HG02642 (cell line): ENCODE measurements around the gene RPH3AL.
"Not testable (repeated sequence)": the region's sequence is repeated elsewhere in the genome, so short reads cannot be mapped to it uniquely, and the experiment has no call there.

Source experiments
- ATAC-seq: cut with Tn5 transposase; IDR thresholded peaks from one replicate; pipeline ENCODE4 v1.9.1; 2021; ENCODE audit warnings: mild to moderate bottlenecking; ENCODE audit not compliant: unreplicated experiment, poor library complexity

Gene RPH3AL

DNA sequence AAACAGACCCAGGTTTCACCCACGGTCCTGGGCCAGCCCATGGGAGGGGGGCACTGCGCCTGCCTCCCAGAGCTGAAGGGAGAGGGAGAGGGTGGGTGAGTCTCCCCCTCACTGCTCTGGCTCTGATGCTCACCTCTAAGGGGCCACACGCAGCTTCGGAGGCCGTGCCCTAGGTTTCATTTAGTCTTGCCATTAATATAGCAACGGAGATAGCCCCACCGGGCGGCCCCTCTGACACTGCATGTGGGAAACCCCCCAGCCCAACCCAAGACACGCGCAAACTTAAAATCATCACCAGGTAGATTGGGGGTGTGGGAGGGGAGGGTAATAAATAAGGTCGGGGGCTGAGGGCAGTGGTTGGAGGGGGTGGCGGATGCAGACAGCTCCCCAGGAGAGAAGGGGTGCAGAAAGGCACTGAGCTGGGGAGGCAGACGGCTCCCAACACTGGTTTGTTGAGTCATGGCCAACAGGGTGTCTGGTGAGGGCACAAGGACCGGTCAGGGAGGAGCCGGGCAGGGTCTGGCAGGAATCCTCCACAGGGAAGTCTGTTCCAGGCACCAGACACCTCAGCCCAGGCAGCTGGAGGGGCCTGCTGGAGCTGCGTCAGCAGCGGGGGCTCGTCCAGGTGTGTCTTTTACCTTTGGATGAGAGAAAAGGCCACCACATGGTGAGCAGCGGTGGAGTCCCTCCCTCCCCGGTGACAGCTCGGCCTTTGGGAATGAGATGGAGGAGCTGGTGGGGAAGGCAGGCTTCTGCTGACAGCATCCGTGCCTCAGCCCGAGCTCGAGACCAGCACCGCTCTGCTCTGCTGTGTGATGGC, 139.1 kb downstream of the RPH3AL start:
- ATAC-seq = no peak

DNA sequence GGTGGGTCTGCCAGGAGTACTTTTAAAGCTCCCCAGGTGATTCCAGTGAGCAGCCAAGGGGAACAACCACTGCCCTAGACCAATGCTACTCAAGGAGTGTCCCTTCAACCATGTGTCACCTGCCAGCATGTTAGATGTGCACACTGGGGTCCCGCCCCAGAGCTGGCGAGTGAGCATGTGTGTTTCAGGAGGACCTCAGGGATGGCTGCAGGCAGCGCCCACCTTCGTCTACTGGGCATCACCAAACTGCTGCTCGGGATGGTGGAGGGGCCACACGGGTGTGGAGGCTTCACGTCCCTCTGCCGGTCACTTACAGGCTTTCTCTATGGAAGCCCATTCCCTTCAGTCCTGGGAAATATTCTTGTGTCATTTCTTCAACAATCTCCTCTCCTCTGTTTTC, 142.2 kb downstream of the RPH3AL start:
- ATAC-seq = no peak

DNA sequence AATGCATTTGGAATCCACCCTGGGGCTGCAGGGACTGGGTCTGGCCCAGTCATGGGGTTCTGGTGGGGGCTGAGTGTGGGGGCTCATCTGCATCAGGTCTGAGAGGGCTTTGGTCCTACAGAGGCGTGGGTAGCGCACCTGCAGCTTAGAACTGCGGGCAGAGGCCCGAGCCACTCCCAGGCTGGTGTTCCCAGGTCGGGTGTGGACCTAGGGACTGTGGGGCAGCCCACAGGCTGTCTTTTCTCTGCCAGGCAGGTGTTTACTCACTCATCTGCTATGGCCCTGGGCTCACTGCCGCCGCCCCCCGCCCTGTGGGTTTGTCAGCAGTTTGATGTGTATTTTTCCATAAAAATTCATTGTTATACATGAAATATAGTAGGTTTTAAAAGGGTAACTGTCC, 144.2 kb downstream of the RPH3AL start:
- no peak for ATAC-seq

DNA sequence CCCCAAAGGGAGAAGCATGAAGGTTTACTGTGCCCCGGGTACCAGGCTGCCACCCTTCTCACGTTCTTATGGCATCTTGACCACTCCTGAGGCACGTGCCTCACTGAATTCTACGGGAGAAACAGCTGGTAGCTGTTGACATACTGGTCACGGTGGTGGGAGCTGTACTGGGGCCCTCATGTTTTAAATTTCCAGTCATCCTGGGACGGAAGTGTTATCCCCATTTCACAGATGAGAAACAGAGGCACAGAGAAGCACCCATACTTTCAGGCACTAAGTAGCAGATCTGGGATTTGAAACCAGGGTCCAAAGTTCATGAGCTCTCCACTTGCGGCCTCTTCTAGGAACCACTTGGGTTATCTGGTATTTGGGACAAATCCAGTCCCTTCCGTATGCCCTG, 144.8 kb downstream of the RPH3AL start:
- ATAC-seq = no peak

DNA sequence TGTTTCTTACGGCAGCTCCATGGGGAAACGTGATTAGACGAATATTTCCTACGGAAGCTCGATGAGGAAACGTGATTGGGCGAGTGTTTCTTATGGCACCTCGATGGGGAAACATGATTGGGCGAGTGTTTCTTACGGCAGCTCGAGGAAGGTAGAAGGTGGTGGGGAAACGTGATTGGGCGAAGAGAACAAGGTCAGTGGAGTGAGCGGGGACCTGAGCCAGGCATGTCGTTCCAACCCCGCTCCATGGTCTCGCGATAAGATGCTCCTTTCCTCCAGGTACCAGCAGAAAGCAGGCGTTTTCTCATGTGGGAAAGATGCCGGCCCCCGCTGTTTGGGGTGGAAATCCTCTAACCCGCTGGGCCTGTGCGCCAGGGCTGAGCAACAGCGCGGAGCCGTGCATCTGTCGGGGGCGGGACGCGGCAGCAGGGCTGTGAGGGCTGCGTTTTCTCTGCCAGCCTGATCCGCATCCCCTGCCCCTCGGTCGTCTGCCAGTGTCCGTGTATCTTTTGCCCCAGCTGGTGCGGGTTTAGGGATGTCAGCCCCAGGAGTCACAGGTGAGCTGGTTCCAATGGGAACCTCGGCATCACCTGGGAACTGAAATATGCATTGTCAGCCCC, 145.6 kb downstream of the RPH3AL start:
- no peak for ATAC-seq

DNA sequence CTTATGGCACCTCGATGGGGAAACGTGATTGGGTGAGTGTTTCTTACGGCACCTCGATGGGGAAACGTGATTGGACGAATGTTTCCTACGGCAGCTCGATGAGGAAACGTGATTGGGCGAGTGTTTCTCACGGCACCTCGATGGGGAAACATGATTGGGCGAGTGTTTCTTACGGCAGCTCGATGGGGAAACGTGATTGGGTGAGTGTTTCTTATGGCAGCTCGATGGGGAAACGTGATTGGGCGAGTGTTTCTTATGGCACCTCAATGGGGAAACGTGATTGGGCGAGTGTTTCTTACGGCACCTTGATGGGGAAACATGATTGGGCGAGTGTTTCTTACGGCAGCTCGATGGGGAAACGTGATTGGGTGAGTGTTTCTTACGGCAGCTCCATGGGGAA, 146.1 kb downstream of the RPH3AL start:
- ATAC-seq = not testable (repeated sequence)

DNA sequence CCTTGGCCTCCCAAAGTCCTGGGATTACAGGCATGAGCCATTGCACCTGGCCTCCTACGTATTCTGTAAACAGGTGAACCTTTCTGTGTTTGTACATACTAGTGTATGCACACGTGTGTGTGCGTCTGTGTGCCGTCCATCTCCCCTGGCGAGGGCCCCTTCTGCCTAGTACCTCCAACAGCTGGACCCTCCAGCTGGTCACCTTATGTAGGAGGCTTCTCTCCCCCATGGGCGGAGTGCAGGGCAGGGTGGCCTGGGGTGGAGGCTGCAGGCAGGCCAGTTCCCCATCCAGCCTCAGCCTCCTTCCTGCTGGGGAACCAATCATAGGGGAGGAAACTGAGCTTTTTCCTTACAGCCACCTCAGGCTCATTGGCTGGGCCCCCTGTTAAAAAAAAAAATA, 146.8 kb downstream of the RPH3AL start:
- no peak for ATAC-seq

DNA sequence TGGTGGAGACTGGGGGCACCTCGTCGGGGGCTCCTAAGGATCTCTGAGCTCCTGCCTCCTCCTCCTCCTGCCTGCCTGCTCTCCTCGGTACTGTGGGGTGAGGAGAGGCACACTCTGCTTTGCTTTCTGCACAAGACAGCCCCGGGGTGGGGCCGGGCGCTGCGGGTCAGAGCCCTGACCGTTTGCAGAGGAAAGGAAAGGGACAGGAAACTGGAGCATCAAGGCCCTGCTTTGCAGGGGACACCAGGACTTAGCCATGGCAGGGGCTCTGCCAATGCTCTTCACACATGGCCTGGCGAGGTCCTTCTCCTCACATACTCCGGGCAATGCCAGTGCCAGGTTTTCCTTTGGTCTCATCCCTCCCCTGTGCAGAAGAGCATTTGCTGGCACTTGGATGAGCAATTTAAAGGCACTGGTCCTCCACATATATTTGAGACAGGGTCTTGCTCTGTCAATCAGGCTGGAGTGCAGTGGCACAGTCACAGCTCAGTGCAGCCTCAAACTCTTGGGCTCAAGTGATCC, 147.4 kb downstream of the RPH3AL start:
- no peak for ATAC-seq

DNA sequence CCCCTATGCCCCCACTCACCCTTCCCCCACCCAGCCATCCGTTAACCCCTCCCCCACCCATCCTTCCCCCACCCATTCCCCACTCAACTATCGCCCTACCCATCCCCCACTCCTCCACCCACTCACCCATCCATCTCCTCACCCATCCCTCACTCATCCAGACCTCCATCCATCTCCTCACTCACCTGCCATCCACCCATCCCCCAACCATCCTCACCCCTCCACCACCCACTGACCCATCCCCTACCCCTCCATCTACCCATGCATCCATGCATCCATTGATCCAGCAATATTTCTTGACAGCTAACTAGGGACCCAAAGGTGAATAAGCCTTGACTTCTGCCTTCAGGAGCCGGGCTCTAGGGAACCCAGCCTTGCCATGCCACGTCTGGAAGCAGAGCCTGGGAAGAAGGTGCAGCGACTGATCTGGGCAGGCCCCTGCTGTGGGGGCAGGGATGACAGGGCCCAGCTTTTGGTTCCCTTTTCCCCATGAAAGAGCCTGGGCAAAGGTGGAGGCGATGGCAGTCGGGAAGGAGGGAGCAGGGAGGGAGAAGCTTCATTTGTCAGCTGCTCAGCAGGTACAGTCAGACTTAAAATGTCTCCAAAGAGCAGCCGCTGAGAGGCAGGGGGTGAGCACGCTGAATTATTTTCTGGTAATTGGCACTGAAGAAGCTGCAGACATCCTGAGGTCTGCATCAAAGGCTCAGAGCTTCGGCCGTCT, 148.0 kb downstream of the RPH3AL start:
- no peak for ATAC-seq

DNA sequence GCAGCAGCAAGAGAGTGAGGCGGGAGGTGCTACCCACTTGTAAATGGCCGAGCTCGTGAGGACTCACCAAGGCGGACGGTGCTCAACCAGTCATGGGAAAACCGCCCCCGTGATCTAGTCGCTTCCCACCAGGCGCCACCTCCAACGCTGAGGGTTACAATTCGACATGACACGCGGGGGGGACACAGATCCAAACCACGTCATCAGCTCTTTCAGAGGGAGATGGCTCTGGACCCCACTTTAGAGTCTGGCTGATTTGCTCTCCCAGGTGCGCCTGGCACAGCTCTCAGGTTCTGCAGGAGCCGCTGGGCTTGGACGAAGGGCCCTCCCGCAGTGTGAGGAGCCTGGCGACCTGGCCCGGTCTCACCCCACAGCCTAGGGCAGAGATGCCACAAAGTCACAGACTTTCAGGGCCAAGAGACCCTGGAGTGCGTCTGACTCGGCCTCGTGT, 150.1 kb downstream of the RPH3AL start:
- ATAC-seq = no peak

DNA sequence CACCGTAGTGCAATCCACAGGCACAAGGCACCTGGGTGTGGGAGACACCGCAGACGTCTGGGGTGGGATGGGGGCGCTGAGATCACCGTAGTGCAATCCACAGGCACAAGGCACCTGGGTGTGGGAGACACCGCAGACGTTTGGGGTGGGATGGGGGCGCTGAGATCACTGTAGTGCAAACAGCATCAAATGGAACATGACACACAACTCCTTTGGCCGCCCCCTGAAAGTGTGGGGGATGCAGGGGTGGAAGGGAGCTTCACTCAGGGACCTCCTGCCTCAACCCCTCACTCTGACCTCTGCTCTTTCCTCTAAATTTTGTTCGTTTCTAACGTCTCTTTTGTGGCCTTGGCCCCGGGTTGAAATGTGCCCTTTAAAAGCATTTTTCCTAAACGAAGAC, 150.9 kb downstream of the RPH3AL start:
- ATAC-seq = not testable (repeated sequence)

DNA sequence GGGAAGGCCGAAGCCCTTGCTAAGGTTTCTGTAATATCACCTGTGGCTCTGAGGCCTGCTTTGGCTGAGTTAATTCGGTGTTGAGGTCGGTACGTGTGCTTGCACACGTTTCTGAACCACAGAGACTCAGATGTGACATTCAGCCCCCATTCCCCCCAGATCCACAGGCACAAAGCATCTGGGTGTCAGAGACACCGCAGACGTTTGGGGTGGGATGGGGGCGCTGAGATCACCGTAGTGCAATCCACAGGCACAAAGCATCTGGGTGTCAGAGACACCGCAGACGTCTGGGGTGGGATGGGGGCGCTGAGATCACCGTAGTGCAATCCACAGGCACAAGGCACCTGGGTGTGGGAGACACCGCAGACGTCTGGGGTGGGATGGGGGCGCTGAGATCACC, 151.3 kb downstream of the RPH3AL start:
- ATAC-seq = not testable (repeated sequence)

DNA sequence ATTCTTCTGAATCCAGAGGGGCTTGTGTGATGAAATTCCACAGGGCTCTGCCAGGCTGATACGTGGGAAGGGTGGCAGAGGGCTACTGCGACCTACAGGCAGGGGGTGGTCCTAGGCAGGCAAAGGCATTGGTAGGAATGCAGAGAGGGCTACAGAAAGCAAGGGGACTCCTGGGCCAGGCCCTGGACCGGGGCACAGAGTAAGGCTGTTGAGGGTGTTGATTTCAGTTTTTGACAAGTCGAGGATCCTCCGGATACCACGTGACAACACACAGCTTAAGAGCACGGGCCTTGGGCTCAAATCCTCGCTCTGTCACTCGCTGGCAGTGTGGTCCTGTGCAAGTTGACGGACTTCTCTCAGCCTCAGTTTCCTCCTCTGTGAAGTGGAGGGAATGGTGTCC, 152.0 kb downstream of the RPH3AL start:
- no peak for ATAC-seq

DNA sequence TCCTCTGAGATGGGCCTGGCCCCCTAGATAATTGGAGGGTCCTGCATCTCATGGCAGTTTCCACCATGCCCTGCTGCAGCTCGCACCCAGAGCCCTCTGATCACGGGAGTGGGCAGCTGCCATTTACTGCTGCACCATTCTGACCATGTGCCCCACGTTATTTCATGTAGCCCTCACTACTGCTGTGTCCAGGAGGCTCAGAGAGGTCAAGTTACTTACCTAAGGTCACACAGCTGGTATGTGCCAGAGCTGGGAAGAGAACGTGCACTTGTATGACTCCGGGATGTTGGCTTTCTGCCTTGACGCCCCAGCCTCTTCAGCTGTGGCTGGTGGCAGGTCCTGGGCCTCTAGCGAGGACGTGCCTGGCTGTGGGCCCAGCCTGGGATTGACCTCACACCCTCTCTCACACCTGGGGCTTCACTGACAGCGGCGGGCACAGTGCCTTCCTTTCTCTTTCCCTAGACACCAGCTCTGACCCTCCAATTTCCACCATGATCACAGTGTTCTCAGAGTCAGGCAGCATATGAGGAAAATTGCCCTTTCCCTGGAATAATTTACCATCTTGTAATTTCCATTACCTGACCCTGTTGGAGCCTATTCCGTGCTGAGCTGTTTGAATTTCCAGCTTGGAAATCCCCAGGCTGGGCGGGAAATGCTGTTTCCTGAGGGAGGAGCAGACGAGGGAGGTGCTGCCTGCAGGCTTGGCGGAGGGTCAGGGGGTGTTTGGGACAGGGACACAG, 152.6 kb downstream of the RPH3AL start:
- no peak for ATAC-seq

DNA sequence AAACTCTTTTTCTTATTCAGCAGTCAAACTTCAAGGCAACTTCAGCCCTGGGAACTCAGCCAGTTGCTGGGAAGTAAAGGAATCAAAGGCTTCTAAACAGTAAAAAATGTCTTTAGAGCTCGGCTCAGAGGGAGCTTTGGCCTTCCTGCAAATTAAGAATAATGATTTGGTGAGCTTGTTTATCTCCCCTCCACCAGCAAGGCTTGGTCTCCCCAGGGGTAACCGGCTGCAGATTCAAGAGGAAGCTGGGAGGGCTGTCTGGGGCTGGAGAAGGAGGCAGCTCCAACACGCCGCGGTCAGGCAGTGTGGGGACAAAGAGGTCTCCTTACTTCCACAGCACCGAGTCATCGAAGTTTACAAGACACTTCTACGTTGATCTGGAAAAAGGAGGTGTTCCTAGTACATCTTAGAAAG, 153.4 kb downstream of the RPH3AL start:
- ATAC-seq = no peak

DNA sequence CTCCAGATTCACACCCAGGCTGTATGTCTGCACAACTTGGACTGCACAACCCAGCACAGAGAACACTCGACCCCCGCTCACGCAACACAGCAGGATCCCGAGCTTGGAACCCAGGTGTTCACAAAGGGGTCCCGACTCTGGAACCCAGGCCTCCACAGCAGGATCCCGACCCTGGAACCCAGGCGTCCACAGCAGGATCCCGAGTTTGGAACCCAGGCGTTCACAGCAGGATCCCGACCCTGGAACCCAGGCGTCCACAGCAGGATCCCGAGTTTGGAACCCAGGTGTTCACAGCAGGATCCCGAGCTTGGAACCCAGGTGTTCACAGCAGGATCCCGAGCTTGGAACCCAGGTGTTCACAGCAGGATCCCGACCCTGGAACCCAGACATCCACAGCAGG, 154.4 kb downstream of the RPH3AL start:
- not testable (repeated sequence) for ATAC-seq

DNA sequence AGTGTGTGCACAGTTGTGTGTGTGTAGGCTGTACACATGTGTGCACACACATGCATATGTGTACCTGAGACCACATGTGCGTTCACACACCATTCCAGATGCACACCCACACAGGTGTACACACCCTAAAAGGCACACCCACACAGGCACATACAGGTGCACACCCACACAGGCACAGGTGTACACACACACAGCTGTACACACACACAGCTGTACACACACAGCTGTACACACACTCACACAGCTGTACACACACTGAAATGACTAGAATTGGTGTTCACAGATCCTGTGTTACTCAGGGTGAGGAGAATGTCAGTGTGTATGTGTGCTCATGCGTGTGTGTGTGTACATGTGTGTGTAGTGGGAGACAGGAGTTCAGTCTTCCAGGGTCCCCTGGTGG, 155.3 kb downstream of the RPH3AL start:
- no peak for ATAC-seq

DNA sequence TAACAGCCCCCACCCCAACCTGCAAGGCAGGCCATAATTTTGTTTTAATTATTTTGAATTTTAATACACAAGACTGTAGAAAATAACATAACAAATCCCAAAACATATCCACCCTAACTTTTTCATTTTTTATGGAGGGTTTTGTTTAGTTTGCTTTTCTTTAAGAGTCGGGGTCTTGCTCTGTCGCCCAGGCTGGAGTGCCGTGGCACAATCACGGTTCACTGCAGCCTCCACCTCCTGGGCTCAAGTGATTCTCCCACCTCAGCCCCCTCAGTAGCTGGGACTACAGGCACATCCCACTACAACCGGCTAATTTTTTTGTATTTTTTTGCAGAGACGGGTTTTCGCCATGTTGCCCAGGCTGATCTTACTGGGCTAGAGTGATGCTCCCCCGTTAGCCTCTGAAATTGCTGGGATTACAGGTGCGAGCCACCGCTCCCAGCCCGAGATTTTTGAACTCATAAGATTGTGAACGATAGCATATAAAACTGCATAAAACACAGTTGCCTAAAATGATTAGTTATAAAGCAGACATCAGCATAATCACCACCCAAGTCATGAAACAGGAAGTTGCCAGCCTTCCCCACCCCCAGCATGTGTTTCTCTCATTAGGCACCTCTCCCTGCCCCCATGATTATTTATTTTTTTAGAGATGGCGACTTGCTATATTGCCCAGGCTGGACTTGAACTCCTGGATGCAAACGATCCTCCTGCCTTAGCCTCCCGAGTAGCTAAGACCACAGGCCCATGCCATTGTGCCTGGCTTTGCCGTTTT, 157.6 kb downstream of the RPH3AL start:
- no peak for ATAC-seq
